GM06990 (cell line): Measurements from ENCODE around the gene HERC2.
"Not testable (repeated sequence)": the region's sequence is repeated elsewhere in the genome, so short reads cannot be mapped to it uniquely, and the experiment has no call there.

Source experiments
- DNase-seq: peaks from one replicate; pipeline ENCODE4 v3.0.0-alpha.2; 2011; ENCODE audit not compliant: insufficient read length; ENCODE audit errors: extremely low read depth
- H3K27me3 ChIP-seq: replicated peaks from 2 replicates; pipeline ENCODE4 v1.6.0; 2011; ENCODE audit warnings: low read length; ENCODE audit not compliant: control insufficient read depth, insufficient read depth
- H3K36me3 ChIP-seq: 2 replicates; pipeline ENCODE4 v1.5.1; 2011; ENCODE audit warnings: low read length; ENCODE audit not compliant: control insufficient read depth, insufficient read depth
- H3K4me3 ChIP-seq: replicated peaks from 2 replicates; pipeline ENCODE4 v1.5.1; 2011; ENCODE audit warnings: low read depth, mild to moderate bottlenecking, control low read depth, low read length
- TF ChIP-seq, protein P1 (sequence below): IDR thresholded peaks from 2 replicates; pipeline ENCODE4 v1.5.1; 2011; ENCODE audit warnings: low read length, control low read depth, mild to moderate bottlenecking, inconsistent platforms; ENCODE audit not compliant: insufficient read depth, poor library complexity, severe bottlenecking

Gene HERC2

DNA sequence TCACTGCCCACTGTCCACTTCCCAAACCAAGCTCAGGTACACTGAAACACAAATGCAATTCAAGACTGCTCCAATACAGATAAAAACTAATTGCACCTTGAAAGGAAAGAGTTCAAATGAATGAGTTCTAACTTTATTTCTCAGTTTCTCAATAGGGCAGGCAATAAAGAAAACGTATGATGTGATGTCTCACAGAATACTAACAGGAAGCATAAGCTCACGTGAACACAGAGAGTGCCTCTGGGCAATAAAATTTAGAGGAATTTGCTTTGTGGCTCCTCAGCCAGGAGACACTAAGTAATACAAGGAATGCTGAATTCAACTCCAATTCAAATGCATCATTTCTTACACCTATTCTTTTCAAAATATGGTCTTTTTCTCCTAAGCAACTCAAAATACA is 140.6 kb downstream of the HERC2 start:
- Histone ChIP-seq H3K27me3 (no peaks in the 10 kb centered on the region), H3K4me3 (no peak overlapping the region), H3K36me3 (peaks cover 3% of the 10 kb centered on the region)
- no peak for DNase-seq
- TF ChIP-seq, protein P1, sequence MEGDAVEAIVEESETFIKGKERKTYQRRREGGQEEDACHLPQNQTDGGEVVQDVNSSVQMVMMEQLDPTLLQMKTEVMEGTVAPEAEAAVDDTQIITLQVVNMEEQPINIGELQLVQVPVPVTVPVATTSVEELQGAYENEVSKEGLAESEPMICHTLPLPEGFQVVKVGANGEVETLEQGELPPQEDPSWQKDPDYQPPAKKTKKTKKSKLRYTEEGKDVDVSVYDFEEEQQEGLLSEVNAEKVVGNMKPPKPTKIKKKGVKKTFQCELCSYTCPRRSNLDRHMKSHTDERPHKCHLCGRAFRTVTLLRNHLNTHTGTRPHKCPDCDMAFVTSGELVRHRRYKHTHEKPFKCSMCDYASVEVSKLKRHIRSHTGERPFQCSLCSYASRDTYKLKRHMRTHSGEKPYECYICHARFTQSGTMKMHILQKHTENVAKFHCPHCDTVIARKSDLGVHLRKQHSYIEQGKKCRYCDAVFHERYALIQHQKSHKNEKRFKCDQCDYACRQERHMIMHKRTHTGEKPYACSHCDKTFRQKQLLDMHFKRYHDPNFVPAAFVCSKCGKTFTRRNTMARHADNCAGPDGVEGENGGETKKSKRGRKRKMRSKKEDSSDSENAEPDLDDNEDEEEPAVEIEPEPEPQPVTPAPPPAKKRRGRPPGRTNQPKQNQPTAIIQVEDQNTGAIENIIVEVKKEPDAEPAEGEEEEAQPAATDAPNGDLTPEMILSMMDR: no peak

DNA sequence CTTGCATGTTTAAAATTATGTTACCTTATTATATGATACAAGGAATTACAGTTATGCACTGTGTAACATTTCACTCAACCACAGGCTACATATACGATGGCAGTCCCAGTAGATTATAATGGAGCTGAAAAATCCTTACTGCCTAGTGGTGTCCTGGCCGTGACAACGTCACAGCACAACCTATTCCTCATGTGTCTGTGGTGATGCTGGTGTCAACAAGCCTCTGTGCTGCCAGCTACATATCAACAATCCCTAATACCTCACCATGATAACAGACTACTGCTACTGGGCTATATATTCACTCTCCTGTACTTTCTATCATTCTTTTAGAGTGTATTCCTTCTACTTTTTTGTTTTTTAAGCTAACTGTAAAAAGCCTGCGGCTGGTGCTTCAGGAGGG is 142.7 kb downstream of the HERC2 start:
- peaks cover 4% of the 10 kb centered on the region for H3K36me3 ChIP-seq
- TF ChIP-seq, protein P1: no peak
- no peaks in the 10 kb centered on the region for H3K27me3 ChIP-seq
- no peak for DNase-seq
- no peak overlapping the region for H3K4me3 ChIP-seq

DNA sequence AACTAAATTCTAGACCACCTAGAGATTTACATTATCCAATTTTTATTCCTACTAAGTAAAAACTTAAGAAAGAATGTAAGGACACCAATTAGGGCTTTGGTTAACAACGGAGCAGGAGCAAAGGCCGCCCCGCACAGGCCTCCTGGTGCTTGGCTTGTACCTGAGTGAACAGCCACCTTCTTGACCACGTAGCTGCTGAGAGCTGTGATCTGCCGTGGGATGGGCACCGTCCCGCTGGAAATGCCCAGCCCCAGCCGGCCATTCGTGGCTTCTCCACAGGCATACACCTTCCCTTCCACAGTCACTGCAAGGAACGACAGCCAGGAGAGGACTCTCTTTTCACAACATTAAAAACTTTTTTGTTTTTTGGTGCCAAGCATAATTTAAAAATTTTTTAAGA is 143.3 kb downstream of the HERC2 start:
- Histone ChIP-seq H3K27me3 (no peaks in the 10 kb centered on the region), H3K4me3 (no peak overlapping the region), H3K36me3 (peaks cover 4% of the 10 kb centered on the region)
- DNase-seq: no peak
- TF ChIP-seq, protein P1: no peak

DNA sequence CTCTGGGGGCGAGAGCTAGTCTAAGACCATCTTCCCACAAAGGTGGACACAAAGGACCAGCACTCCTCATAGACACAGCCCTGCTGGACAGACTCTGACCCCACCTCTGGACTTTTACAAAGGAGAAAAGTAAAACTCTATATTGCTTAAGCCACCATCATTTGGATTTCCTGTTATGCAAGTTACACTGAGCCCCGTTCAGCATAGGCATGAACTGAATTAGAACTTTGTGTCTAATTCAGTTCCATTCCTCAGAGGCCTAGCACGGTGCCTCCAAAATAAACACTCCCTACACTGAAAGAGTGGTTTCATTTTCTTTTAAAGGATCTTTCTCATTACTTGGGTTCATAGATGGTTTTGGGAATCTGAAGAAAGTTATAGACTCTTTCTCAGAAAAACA is 143.7 kb downstream of the HERC2 start:
- TF ChIP-seq, protein P1: no peak
- no peak for DNase-seq
- H3K4me3 ChIP-seq: no peak overlapping the region
- H3K27me3 ChIP-seq: no peaks in the 10 kb centered on the region
- H3K36me3 ChIP-seq: peaks cover 4% of the 10 kb centered on the region

DNA sequence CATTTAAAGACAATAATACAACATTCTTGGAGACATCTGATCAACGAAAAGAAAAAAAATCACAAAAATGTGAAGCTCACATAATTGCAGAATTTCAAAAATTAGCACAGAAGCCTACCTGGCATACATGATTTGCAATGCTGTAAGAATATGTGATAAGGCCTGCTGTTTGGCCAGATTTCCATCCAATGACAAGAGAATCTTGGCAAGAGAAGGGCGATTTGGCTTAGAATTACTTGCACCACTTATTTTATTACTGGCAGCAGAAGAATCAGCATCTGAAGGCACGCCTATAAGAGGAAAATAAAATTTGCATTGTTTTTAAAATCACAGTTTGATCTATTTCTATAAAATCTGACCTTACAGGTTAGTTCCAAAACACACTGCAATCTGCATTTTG is 152.6 kb downstream of the HERC2 start:
- H3K36me3 ChIP-seq: peaks cover 9% of the 10 kb centered on the region
- no peak for DNase-seq
- TF ChIP-seq, protein P1: no peak
- no peak overlapping the region for H3K4me3 ChIP-seq
- H3K27me3 ChIP-seq: no peaks in the 10 kb centered on the region

DNA sequence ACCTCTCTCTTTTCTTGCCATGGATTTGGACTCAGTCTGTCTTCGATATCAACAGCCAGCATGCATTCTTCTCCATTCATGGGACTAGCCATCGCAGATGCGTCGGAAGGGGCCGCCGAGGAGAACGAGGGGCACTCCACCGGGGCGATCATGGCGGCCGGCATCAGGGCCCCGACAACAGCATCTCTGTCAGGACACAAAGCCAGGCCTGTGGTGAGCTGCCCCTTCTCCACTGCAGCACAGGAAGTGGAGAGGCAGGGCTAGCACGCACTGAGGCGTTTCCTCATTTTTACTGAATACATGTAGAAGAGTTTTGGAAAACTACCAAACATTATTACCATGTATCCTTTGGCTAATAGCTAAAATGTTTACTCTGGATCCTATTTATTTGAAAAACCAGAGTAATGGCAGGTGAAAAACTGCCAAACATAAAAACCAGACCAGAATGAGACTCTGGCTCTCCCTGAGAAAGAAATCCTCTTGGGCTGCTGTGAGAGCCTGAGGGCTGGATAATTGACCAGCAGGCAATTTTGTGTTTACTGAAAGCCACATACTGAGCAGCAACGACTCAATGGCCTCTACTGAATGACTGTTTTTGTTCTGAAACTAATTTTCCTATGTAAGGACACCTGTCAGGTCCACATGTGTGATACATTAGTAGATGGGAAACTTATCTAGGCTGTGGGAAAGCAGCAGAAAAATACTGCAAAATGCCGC is 153.4 kb downstream of the HERC2 start:
- H3K36me3 ChIP-seq: peaks cover 15% of the 10 kb centered on the region
- H3K27me3 ChIP-seq, DNase-seq: not testable (repeated sequence)

More for the DNA sequence above, 153.4 kb downstream of the HERC2 start:
- not testable (repeated sequence) for H3K4me3 ChIP-seq
